Astrocyte (in vitro differentiated cells and primary cell): Measurements from ENCODE around the gene MICAL3. TPM values are rescaled to one million over a fixed set of nuclear protein-coding genes. Genes with fewer than 3 reads are reported as not detected.

Experiments
- DNase-seq: peaks from one replicate; pipeline ENCODE4 v3.0.0-alpha.2; 2010; ENCODE audit warnings: low read depth
- FAIRE-seq: peaks from 2 replicates; lab custom pipeline; 2011; peaks lifted over from hg19 to GRCh38; lab: Jason Lieb, UNC
- H2AFZ ChIP-seq: 2 replicates; pipeline ENCODE4 v1.6.0; 2012; ENCODE audit warnings: low read depth, low read length, inconsistent platforms
- H3K27ac ChIP-seq: 2 replicates; pipeline ENCODE4 v1.5.1; 2011; ENCODE audit warnings: low read depth, low read length, inconsistent platforms
- H3K27me3 ChIP-seq: 2 replicates; pipeline ENCODE4 v1.6.0; 2011; ENCODE audit warnings: low read length, inconsistent platforms; ENCODE audit not compliant: insufficient read depth
- H3K36me3 ChIP-seq: 2 replicates; pipeline ENCODE4 v1.5.1; 2011; ENCODE audit warnings: low read length, inconsistent platforms; ENCODE audit not compliant: insufficient read depth
- H3K4me1 ChIP-seq: 2 replicates; pipeline ENCODE4 v1.5.1; 2011; ENCODE audit warnings: low read length, inconsistent platforms; ENCODE audit not compliant: insufficient read depth
- H3K4me2 ChIP-seq: 2 replicates; pipeline ENCODE4 v1.6.0; 2012; ENCODE audit warnings: low read length, inconsistent platforms
- H3K4me3 ChIP-seq: 2 replicates; pipeline ENCODE4 v1.5.1; 2011; ENCODE audit warnings: low read depth, mild to moderate bottlenecking, low read length, inconsistent platforms; ENCODE audit not compliant: insufficient read depth
- H3K79me2 ChIP-seq: 2 replicates; pipeline ENCODE4 v1.6.0; 2012; ENCODE audit warnings: mild to moderate bottlenecking, low read length, inconsistent platforms; ENCODE audit not compliant: insufficient read depth
- H3K9ac ChIP-seq: 2 replicates; pipeline ENCODE4 v1.6.0; 2012; ENCODE audit warnings: mild to moderate bottlenecking, low read length, inconsistent platforms
- H3K9me3 ChIP-seq: 2 replicates; pipeline ENCODE4 v1.5.1; 2012; ENCODE audit warnings: low read depth, mild to moderate bottlenecking, low read length, inconsistent platforms; ENCODE audit not compliant: insufficient read depth
- H4K20me1 ChIP-seq: 2 replicates; pipeline ENCODE4 v1.6.0; 2012; ENCODE audit warnings: low read length, inconsistent platforms; ENCODE audit not compliant: insufficient read depth
- H3K27ac Mint-ChIP-seq: one replicate; pipeline ENCODE4 v1.8.0; 2021; ENCODE audit warnings: mild to moderate bottlenecking, mixed read lengths; ENCODE audit not compliant: unreplicated experiment
- H3K27me3 Mint-ChIP-seq: one replicate; pipeline ENCODE4 v1.8.0; 2021; ENCODE audit warnings: low read depth, mixed read lengths; ENCODE audit not compliant: unreplicated experiment
- H3K36me3 Mint-ChIP-seq: one replicate; pipeline ENCODE4 v1.8.0; 2021; ENCODE audit warnings: low read depth, mixed read lengths; ENCODE audit not compliant: unreplicated experiment
- H3K4me1 Mint-ChIP-seq: one replicate; pipeline ENCODE4 v1.8.0; 2021; ENCODE audit warnings: low read depth, mixed read lengths; ENCODE audit not compliant: unreplicated experiment
- H3K4me3 Mint-ChIP-seq: one replicate; pipeline ENCODE4 v1.8.0; 2021; ENCODE audit warnings: mild to moderate bottlenecking, moderate library complexity, mixed read lengths; ENCODE audit not compliant: unreplicated experiment
- H3K9me3 Mint-ChIP-seq: one replicate; pipeline ENCODE4 v1.8.0; 2021; ENCODE audit warnings: mild to moderate bottlenecking, mixed read lengths; ENCODE audit not compliant: unreplicated experiment
- CTCF ChIP-seq: IDR thresholded peaks from 2 replicates; pipeline ENCODE4 v1.5.1; 2011; ENCODE audit warnings: low read depth, mild to moderate bottlenecking, inconsistent platforms, low read length, moderate library complexity; ENCODE audit not compliant: insufficient read depth
- EZH2 ChIP-seq: IDR thresholded peaks from 2 replicates; pipeline ENCODE4 v1.6.1; 2012; ENCODE audit warnings: mild to moderate bottlenecking, low read length, inconsistent platforms; ENCODE audit not compliant: insufficient read depth
- total RNA-seq: library from RNA; stranded (reverse); gene quantifications from 2 replicates; pipeline ENCODE4 v1.2.1, GENCODE V29; 2021

Gene MICAL3
- total RNA-seq, 1 donor from 2014 or later, result 113 TPM

- peaks cover 13% of the 10 kb centered on the region for H4K20me1 ChIP-seq
- no peaks in the 10 kb centered on the region for H3K4me1 ChIP-seq
- H3K36me3 ChIP-seq, result peaks cover 11% of the 10 kb centered on the region
- H3K27me3 ChIP-seq, result no peaks in the 10 kb centered on the region
- no peak overlapping the region for H3K4me3 Mint-ChIP-seq
- H3K36me3 Mint-ChIP-seq, result peaks cover 22% of the 10 kb centered on the region
- H3K79me2 ChIP-seq, result peaks cover 3% of the 10 kb centered on the region
- H3K9ac ChIP-seq, result no peak overlapping the region
- H3K4me1 Mint-ChIP-seq, result peaks cover 3% of the 10 kb centered on the region
- H3K27me3 Mint-ChIP-seq, result no peaks in the 10 kb centered on the region
- no peak overlapping the region for H3K27ac Mint-ChIP-seq
- H2AFZ ChIP-seq, result no peak overlapping the region
- H3K9me3 Mint-ChIP-seq, result no peaks in the 10 kb centered on the region
- H3K27ac ChIP-seq, result no peak overlapping the region
- no peaks in the 10 kb centered on the region for H3K9me3 ChIP-seq
- no peak for FAIRE-seq
- no peak for DNase-seq
- H3K4me2 ChIP-seq, result no peak overlapping the region
- no peak overlapping the region for H3K4me3 ChIP-seq
- no peak for TF ChIP-seq CTCF
- no peak for TF ChIP-seq EZH2
These were observed 126.5 kb downstream of the MICAL3 start for GRCh38 chr22:17897858-17898257.

GRCh38 chr22:17897426-17897825 is 126.9 kb downstream of the MICAL3 start:
- Histone ChIP-seq H3K27me3 (no peaks in the 10 kb centered on the region), H4K20me1 (peaks cover 12% of the 10 kb centered on the region), H3K36me3 (peaks cover 11% of the 10 kb centered on the region), H3K27ac (no peak overlapping the region), H3K4me2 (no peak overlapping the region), H3K79me2 (peaks cover 3% of the 10 kb centered on the region), H2AFZ (no peak overlapping the region), H3K4me3 (no peak overlapping the region), H3K9ac (no peak overlapping the region), H3K9me3 (no peaks in the 10 kb centered on the region), H3K4me1 (no peaks in the 10 kb centered on the region)
- DNase-seq (no peak), FAIRE-seq (no peak)
- no peak overlapping the region for H3K27ac Mint-ChIP-seq
- peaks cover 24% of the 10 kb centered on the region for H3K36me3 Mint-ChIP-seq
- H3K4me3 Mint-ChIP-seq, result no peak overlapping the region
- H3K27me3 Mint-ChIP-seq, result no peaks in the 10 kb centered on the region
- TF ChIP-seq EZH2, result no peak
- TF ChIP-seq CTCF, result no peak
- H3K9me3 Mint-ChIP-seq, result peaks cover 1% of the 10 kb centered on the region
- H3K4me1 Mint-ChIP-seq, result peaks cover 3% of the 10 kb centered on the region

- Mint-ChIP-seq H3K36me3 (peaks cover 22% of the 10 kb centered on the region), H3K27ac (no peak overlapping the region)
- FAIRE-seq, result no peak
These were observed 127.8 kb downstream of the MICAL3 start for GRCh38 chr22:17896586-17896985.

More at GRCh38 chr22:17896586-17896985, 127.8 kb downstream of the MICAL3 start:
- peaks cover 11% of the 10 kb centered on the region for H4K20me1 ChIP-seq
- H3K79me2 ChIP-seq, result peaks cover 3% of the 10 kb centered on the region
- H3K4me1 ChIP-seq, result no peaks in the 10 kb centered on the region
- no peaks in the 10 kb centered on the region for H3K9me3 ChIP-seq
- no peak overlapping the region for H3K4me2 ChIP-seq
- H3K4me1 Mint-ChIP-seq, result peaks cover 3% of the 10 kb centered on the region
- H3K36me3 ChIP-seq, result peaks cover 11% of the 10 kb centered on the region
- no peaks in the 10 kb centered on the region for H3K27me3 Mint-ChIP-seq
- no peak overlapping the region for H3K4me3 Mint-ChIP-seq
- H3K27me3 ChIP-seq, result no peaks in the 10 kb centered on the region
- TF ChIP-seq EZH2 (no peak), CTCF (peak; percentile 27)
- H2AFZ ChIP-seq, result no peak overlapping the region
- H3K9ac ChIP-seq, result no peak overlapping the region
- no peak overlapping the region for H3K4me3 ChIP-seq
- H3K27ac ChIP-seq, result no peak overlapping the region
- peaks cover 1% of the 10 kb centered on the region for H3K9me3 Mint-ChIP-seq
- no peak for DNase-seq
